ENCODE measurements around the gene CSRP2. TPM values are rescaled to one million over a fixed set of nuclear protein-coding genes. Genes with fewer than 3 reads are reported as not detected.

The CSRP2 gene
- total and polyA plus RNA-seq, 2 of the 8 experiments (the other 6 are each of a cell fraction or from before 2014, with no cell fraction given) = 149 to 227 TPM

DNA sequence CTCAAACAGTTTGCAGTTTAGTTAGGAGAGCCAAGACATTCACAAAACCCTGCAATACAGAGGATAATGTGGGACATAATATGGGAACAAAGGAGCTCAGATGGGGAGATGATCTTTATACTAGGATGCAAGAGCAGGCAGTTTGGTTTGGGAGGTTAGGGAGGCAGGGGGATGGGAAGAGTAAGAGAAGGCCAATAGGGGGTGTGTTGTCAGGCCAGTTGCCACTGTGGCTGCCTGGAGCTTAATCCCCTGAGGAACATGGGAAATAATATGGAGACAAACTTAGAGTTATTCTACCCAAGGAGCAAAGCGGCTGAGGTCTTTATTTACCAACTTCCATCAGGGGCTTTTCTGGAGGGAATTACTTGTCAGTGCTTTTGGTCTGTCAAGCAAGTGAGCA is 10.0 kb upstream of the CSRP2 start:
- Histone ChIP-seq H3K23ac (ENCODE audit: insufficient read length) (no peak overlapping the region), H3K36me3 (ENCODE audit: control insufficient read depth in 2 of 4, insufficient read depth in 4 of 4, low read length in 3 of 4) (no peaks in the 10 kb centered on the region), H4K91ac (replicated peaks; ENCODE audit: insufficient read length, low read length) (no peak overlapping the region), H3K56ac (replicated peaks; ENCODE audit: insufficient read length, low read depth, low read length) (no peak overlapping the region), H3K27me3 (replicated peaks in 1 of 4; ENCODE audit: control insufficient read depth in 3 of 4, extremely low read depth in 1 of 4, insufficient read depth in 3 of 4, low read length in 3 of 4) (no peaks in the 10 kb centered on the region), H2BK120ac (replicated peaks; ENCODE audit: low read depth, low read length) (no peak overlapping the region), H4K8ac (ENCODE audit: extremely low read depth, insufficient read depth, low read length) (no peak overlapping the region), H3K18ac (ENCODE audit: extremely low read depth, low read length) (no peak overlapping the region), H3K9ac (replicated peaks in 1 of 4; ENCODE audit: extremely low read depth in 1 of 4, low read depth in 3 of 4, low read length in 3 of 4) (no peak overlapping the region), H3K27ac (ENCODE audit: low read depth, low read length) (no peak overlapping the region), H4K5ac (ENCODE audit: insufficient read length, low read depth, low read length) (no peak overlapping the region), H3K4ac (replicated peaks; ENCODE audit: insufficient read length, low read depth, low read length) (no peak overlapping the region), H2BK15ac (ENCODE audit: low read length) (no peak overlapping the region), H4K20me1 (replicated peaks in 1 of 2; ENCODE audit: control insufficient read depth in 1 of 2, insufficient read depth in 2 of 2, low read length in 2 of 2) (no peaks in the 10 kb centered on the region), H3K14ac (ENCODE audit: insufficient read length) (no peak overlapping the region), H3K23me2 (ENCODE audit: low read depth, low read length) (no peaks in the 10 kb centered on the region), H2AK5ac (ENCODE audit: low read depth, low read length) (no peak overlapping the region), H2BK20ac (ENCODE audit: low read length) (no peak overlapping the region), H3K79me2 (ENCODE audit: control insufficient read depth in 1 of 2, insufficient read depth in 2 of 2, low read length in 2 of 2) (no peaks in the 10 kb centered on the region), H3K79me1 (ENCODE audit: low read depth, low read length) (no peaks in the 10 kb centered on the region), H3K4me2 (ENCODE audit: insufficient read depth in 1 of 2, low read depth in 2 of 2, low read length in 2 of 2) (no peak overlapping the region), H2BK5ac (ENCODE audit: low read depth, low read length) (no peak overlapping the region), H3K9me3 (ENCODE audit: insufficient read depth in 2 of 2, low read depth in 1 of 2, low read length in 1 of 2) (no peaks in the 10 kb centered on the region), H3K4me1 (replicated peaks in 1 of 4; ENCODE audit: control insufficient read depth in 3 of 4, insufficient read depth in 4 of 4, low read length in 3 of 4) (peaks cover 0 to 4% (median under 1%) of the 10 kb centered on the region in 4 experiments; a peak in 1 of 7 replicates), H3K4me3 (ENCODE audit: extremely low read depth in 1 of 4, insufficient read depth in 2 of 4, low read depth in 3 of 4, low read length in 4 of 4) (no peak overlapping the region), H2BK12ac (ENCODE audit: low read depth, low read length) (no peak overlapping the region), H2AFZ (ENCODE audit: low read length) (0 out of 2 replicates have a peak overlapping the region, but pooled peaks have one; percentile 65)
- WGBS, 2 experiments (ENCODE audit: extremely low coverage in 1 of 2, insufficient coverage in 1 of 2, insufficient read length in 1 of 2, insufficient replicate concordance in 2 of 2, low coverage in 1 of 2, low lambda C conversion rate in 2 of 2, missing lambda C conversion rate in 1 of 2) = 84% methylated on average over 1 of the region's 1 CpG; no CpG with 5 or more reads in 1 of the 2 experiments
- DNase-seq (ENCODE audit: low read depth in 1 of 2, low spot score in 2 of 2) (no peak), FAIRE-seq (no peak)
- CTCF ChIA-PET (ENCODE audit: partially characterized antibody) = interaction anchor here (0.6 to 1.1 kb wide), 3 partner anchors 41 to 44 kb away, joined by 3 to 4 read pairs (median 3); no protein-coding TSS in a partner anchor
- POLR2A ChIA-PET (ENCODE audit: partially characterized antibody) = interaction anchor here (2.3 kb wide), 1 partner anchor 10 kb away, joined by 5 read pairs; the partner anchor contains the start of gene CSRP2
- TF ChIP-seq SIRT6 (IDR thresholded peaks at IDR 0.05; ENCODE audit: low read length) (no peak), CTBP2 (IDR thresholded peaks at IDR 0.05; ENCODE audit: borderline replicate concordance, insufficient read depth, insufficient read length, low read length) (no peak), SUZ12 (IDR thresholded peaks at IDR 0.05; ENCODE audit: low read length) (no peak), BCL11A (IDR thresholded peaks at IDR 0.05; ENCODE audit: low read depth in 2 of 2, low read length in 2 of 2) (no peak), RFX5 (IDR thresholded peaks at IDR 0.05; ENCODE audit: borderline replicate concordance, low read depth, low read length) (no peak), TEAD4 (IDR thresholded peaks at IDR 0.05; ENCODE audit: low read depth, low read length) (no peak), TAF7 (optimal IDR thresholded peaks at IDR 0.05; ENCODE audit: borderline replicate concordance, low read depth, low read length) (no peak), RXRA (IDR thresholded peaks at IDR 0.05; ENCODE audit: insufficient read depth, low read depth, low read length) (no peak)
- TF ChIP-seq, protein P1, sequence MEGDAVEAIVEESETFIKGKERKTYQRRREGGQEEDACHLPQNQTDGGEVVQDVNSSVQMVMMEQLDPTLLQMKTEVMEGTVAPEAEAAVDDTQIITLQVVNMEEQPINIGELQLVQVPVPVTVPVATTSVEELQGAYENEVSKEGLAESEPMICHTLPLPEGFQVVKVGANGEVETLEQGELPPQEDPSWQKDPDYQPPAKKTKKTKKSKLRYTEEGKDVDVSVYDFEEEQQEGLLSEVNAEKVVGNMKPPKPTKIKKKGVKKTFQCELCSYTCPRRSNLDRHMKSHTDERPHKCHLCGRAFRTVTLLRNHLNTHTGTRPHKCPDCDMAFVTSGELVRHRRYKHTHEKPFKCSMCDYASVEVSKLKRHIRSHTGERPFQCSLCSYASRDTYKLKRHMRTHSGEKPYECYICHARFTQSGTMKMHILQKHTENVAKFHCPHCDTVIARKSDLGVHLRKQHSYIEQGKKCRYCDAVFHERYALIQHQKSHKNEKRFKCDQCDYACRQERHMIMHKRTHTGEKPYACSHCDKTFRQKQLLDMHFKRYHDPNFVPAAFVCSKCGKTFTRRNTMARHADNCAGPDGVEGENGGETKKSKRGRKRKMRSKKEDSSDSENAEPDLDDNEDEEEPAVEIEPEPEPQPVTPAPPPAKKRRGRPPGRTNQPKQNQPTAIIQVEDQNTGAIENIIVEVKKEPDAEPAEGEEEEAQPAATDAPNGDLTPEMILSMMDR (IDR thresholded peaks at IDR 0.05; ENCODE audit: control extremely low read depth in 1 of 3, insufficient read depth in 1 of 3, low read depth in 1 of 3, low read length in 3 of 3) = no peak
- TF ChIP-seq, protein P2, sequence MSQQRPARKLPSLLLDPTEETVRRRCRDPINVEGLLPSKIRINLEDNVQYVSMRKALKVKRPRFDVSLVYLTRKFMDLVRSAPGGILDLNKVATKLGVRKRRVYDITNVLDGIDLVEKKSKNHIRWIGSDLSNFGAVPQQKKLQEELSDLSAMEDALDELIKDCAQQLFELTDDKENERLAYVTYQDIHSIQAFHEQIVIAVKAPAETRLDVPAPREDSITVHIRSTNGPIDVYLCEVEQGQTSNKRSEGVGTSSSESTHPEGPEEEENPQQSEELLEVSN (IDR thresholded peaks at IDR 0.05) = no peak

All from H1 (cell line).